Measurements from ENCODE around the gene SBSN.
"Not testable (repeated sequence)": the region's sequence is repeated elsewhere in the genome, so short reads cannot be mapped to it uniquely, and the experiment has no call there.

The SBSN gene

DNA sequence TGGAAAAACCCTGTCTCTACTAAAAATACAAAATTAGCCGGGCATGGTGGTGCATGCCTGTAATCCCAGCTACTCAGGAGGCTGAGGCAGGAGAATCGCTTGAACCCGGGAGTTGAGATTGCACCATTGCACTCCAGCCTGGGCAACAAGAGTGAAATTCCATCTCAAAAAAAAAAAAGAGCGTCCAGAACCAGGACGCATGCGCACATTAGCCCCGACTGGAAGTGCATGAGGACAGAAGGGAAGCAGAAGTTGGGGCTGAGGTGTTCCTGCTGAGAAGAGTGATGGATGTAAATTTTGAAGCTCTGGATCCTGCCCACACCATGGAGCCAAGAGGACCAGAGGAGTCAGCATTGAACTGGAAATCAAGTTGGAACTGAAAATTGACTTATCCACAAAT, 53.5 kb downstream of the SBSN start:
- DNase-seq, result not testable (repeated sequence)

DNA sequence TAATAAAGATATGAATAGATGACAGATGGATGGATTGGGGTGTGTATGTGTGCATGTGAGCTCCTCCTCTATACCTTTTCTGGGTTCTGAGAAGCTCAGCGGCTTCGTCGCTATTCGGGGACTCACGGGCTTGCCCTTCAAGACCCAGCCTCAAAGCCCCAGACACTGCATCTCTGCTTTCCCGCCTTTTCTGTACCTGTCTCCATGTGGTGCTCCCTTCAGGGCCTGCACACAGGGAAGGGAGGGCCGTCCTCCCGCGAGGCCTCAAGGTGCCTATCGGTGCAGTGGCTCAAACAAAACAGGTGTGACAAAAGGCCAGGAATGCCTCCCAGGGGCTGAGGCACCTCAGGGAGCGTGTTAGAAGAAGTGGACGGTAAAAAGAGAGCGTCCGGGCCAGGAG, 54.0 kb downstream of the SBSN start:
- DNase-seq, result no peak
